Measurements from ENCODE around the gene PCNX2.
"Not testable (repeated sequence)": the region's sequence is repeated elsewhere in the genome, so short reads cannot be mapped to it uniquely, and the experiment has no call there.

PCNX2 gene

GRCh38 chr1:233215135-233215760 lies 80.3 kb downstream of the PCNX2 start:
- no peak for DNase-seq

- DNase-seq: no peak
Measured at GRCh38 chr1:233211595-233211994, 83.9 kb downstream of the PCNX2 start.

GRCh38 chr1:233211106-233211505 lies 84.4 kb downstream of the PCNX2 start:
- DNase-seq: no peak

GRCh38 chr1:233209481-233209880 lies 86.0 kb downstream of the PCNX2 start:
- DNase-seq: no peak

- DNase-seq: no peak
Measured at GRCh38 chr1:233208687-233209086, 86.8 kb downstream of the PCNX2 start.

- no peak for DNase-seq
Measured at GRCh38 chr1:233197940-233198339, 97.6 kb downstream of the PCNX2 start.

GRCh38 chr1:233193741-233194140 lies 101.8 kb downstream of the PCNX2 start:
- no peak for DNase-seq

GRCh38 chr1:233190987-233191386 lies 104.5 kb downstream of the PCNX2 start:
- no peak for DNase-seq

- no peak for DNase-seq
Measured at GRCh38 chr1:233189526-233189925, 106.0 kb downstream of the PCNX2 start.

- no peak for DNase-seq
Measured at GRCh38 chr1:233188061-233188460, 107.5 kb downstream of the PCNX2 start.

GRCh38 chr1:233183226-233184020 lies 112.1 kb downstream of the PCNX2 start:
- DNase-seq: no peak

- no peak for DNase-seq
Measured at GRCh38 chr1:233182587-233182986, 112.9 kb downstream of the PCNX2 start.

- DNase-seq: no peak
Measured at GRCh38 chr1:233180641-233181364, 114.7 kb downstream of the PCNX2 start.

GRCh38 chr1:233179638-233180037 lies 115.9 kb downstream of the PCNX2 start:
- not testable (repeated sequence) for DNase-seq

GRCh38 chr1:233172201-233172600 lies 123.3 kb downstream of the PCNX2 start:
- DNase-seq: no peak

GRCh38 chr1:233170741-233171140 lies 124.8 kb downstream of the PCNX2 start:
- no peak for DNase-seq

- no peak for DNase-seq
Measured at GRCh38 chr1:233168384-233168783, 127.1 kb downstream of the PCNX2 start.

- no peak for DNase-seq
Measured at GRCh38 chr1:233166896-233167295, 128.6 kb downstream of the PCNX2 start.

- DNase-seq: no peak
Measured at GRCh38 chr1:233163696-233164095, 131.8 kb downstream of the PCNX2 start.

GRCh38 chr1:233158322-233158721 lies 137.2 kb downstream of the PCNX2 start:
- DNase-seq: no peak

- no peak for DNase-seq
Measured at GRCh38 chr1:233157245-233157644, 138.3 kb downstream of the PCNX2 start.

GRCh38 chr1:233151861-233152260 lies 143.7 kb downstream of the PCNX2 start:
- no peak for DNase-seq

- DNase-seq: no peak
Measured at GRCh38 chr1:233144434-233144833, 151.1 kb downstream of the PCNX2 start.

- DNase-seq: no peak
Measured at GRCh38 chr1:233143241-233143640, 152.3 kb downstream of the PCNX2 start.
